SK-N-SH treated with all-trans-retinoic acid at 6 μM for 48 hours (cell line): Measurements from ENCODE around the gene TMC2.

ENCODE experiments used
- CREB5 ChIP-seq: fragments of 250-450 bp; sonication (Bioruptor Pico); IDR thresholded peaks from 2 replicates; pipeline ENCODE4 v1.5.1; 2020; ENCODE audit warnings: low read depth, mild to moderate bottlenecking, moderate library complexity
- ESRRG ChIP-seq: fragments of 250-450 bp; sonication (Bioruptor Pico); IDR thresholded peaks from 2 replicates; pipeline ENCODE4 v1.6.1; 2021; ENCODE audit warnings: mild to moderate bottlenecking
- PATZ1 ChIP-seq: fragments of 250-450 bp; sonication (Bioruptor Pico); IDR thresholded peaks from 2 replicates; pipeline ENCODE4 v1.8.0; 2020; ENCODE audit warnings: mild to moderate bottlenecking, moderate library complexity, borderline replicate concordance
- POU6F1 ChIP-seq: fragments of 250-450 bp; sonication (Bioruptor Pico); IDR thresholded peaks from 2 replicates; pipeline ENCODE4 v1.8.0; 2021; ENCODE audit warnings: low read depth, mild to moderate bottlenecking, moderate library complexity, borderline replicate concordance

- TF ChIP-seq PATZ1 = no peak
- no peak for TF ChIP-seq CREB5 (CRISPR knock-in tag)
- no peak for TF ChIP-seq POU6F1 (CRISPR knock-in tag)
- TF ChIP-seq ESRRG (CRISPR knock-in tag) = no peak
Observed at GRCh38 chr20:2617099-2617714, 80.8 kb downstream of the TMC2 start.
